NCI-H2081 (cell line): ENCODE results near the gene DYRK1A.

Source experiments
- DNase-seq, 2 experiments: peaks; one replicate each; lab custom pipeline; 2025; lab: John Stamatoyannopoulos, UW

DYRK1A gene

GRCh38 chr21:37450445-37450941 is 83.9 kb downstream of the DYRK1A start:
- DNase-seq, result no peak

- no peak for DNase-seq
Measured at GRCh38 chr21:37451446-37451845, 84.9 kb downstream of the DYRK1A start.

GRCh38 chr21:37452227-37452626 is 85.7 kb downstream of the DYRK1A start:
- DNase-seq, result peak in 1 of 2 experiments; percentile 22

- DNase-seq, result no peak
Measured at GRCh38 chr21:37453350-37453749, 86.8 kb downstream of the DYRK1A start.

- DNase-seq, result no peak
Measured at GRCh38 chr21:37454869-37455503, 88.4 kb downstream of the DYRK1A start.

GRCh38 chr21:37455504-37455911 is 88.9 kb downstream of the DYRK1A start:
- DNase-seq, result no peak

GRCh38 chr21:37458669-37459276 is 92.2 kb downstream of the DYRK1A start:
- DNase-seq, result no peak

- DNase-seq, result no peak
Measured at GRCh38 chr21:37459575-37459974, 93.0 kb downstream of the DYRK1A start.

- DNase-seq, result no peak
Measured at GRCh38 chr21:37460196-37460595, 93.6 kb downstream of the DYRK1A start.

GRCh38 chr21:37461479-37461878 is 94.9 kb downstream of the DYRK1A start:
- DNase-seq, result no peak

GRCh38 chr21:37462087-37462861 is 95.7 kb downstream of the DYRK1A start:
- no peak for DNase-seq

- DNase-seq, result peak in 1 of 2 experiments; percentile 17
Measured at GRCh38 chr21:37463083-37463801, 96.7 kb downstream of the DYRK1A start.

GRCh38 chr21:37467082-37467481 is 100.5 kb downstream of the DYRK1A start:
- DNase-seq, result no peak

GRCh38 chr21:37468909-37469308 is 102.3 kb downstream of the DYRK1A start:
- DNase-seq, result no peak

- DNase-seq, result no peak
Measured at GRCh38 chr21:37469441-37469840, 102.9 kb downstream of the DYRK1A start.

GRCh38 chr21:37472581-37472980 is 106.0 kb downstream of the DYRK1A start:
- no peak for DNase-seq

- no peak for DNase-seq
Measured at GRCh38 chr21:37473491-37473890, 106.9 kb downstream of the DYRK1A start.

- DNase-seq, result no peak
Measured at GRCh38 chr21:37474342-37474741, 107.8 kb downstream of the DYRK1A start.

- no peak for DNase-seq
Measured at GRCh38 chr21:37475186-37475868, 108.8 kb downstream of the DYRK1A start.

GRCh38 chr21:37478794-37479193 is 112.2 kb downstream of the DYRK1A start:
- no peak for DNase-seq

- no peak for DNase-seq
Measured at GRCh38 chr21:37483776-37484175, 117.2 kb downstream of the DYRK1A start.
